HepG2 (cell line): Measurements from ENCODE around the gene NOL4L. TPM values are rescaled to one million over a fixed set of nuclear protein-coding genes. Genes with fewer than 3 reads are reported as not detected.

Experiments
- CENPX ChIP-seq: sonication (generic); formaldehyde crosslinking; IDR thresholded peaks from 2 replicates; pipeline ENCODE4 v1.9.0; 2021; ENCODE audit warnings: mild to moderate bottlenecking, missing genetic modification reagents, moderate library complexity
- GATAD1 ChIP-seq: IDR thresholded peaks from 2 replicates; pipeline ENCODE4 v1.6.1; 2016; ENCODE audit warnings: missing genetic modification reagents, missing compliant biosample characterization
- HNF1A ChIP-seq, 2 experiments: sonication (generic) in 1 of 2; formaldehyde crosslinking in 1 of 2; IDR thresholded peaks; 2 replicates each; pipeline versions ENCODE4 v1.4.0 to v1.6.1; 2016 to 2020; ENCODE audit warnings: borderline replicate concordance in 1 of 2, low read depth in 1 of 2, mild to moderate bottlenecking in 1 of 2, missing genetic modification reagents in 1 of 2
- KLF6 ChIP-seq: IDR thresholded peaks from 2 replicates; pipeline ENCODE4 v1.8.0; 2016; ENCODE audit warnings: missing biosample characterization, missing genetic modification reagents
- NCOA2 ChIP-seq: sonication (generic); formaldehyde crosslinking; IDR thresholded peaks from 2 replicates; pipeline ENCODE4 v1.8.0; 2022; ENCODE audit warnings: inconsistent platforms
- SP4 ChIP-seq: sonication (generic); formaldehyde crosslinking; IDR thresholded peaks from 2 replicates; pipeline ENCODE4 v1.8.1; 2023; ENCODE audit warnings: mild to moderate bottlenecking, missing genetic modification reagents
- ZNF225 ChIP-seq: sonication (generic); formaldehyde crosslinking; IDR thresholded peaks from 2 replicates; pipeline ENCODE4 v1.4.0; 2020; ENCODE audit warnings: mild to moderate bottlenecking, missing genetic modification reagents
- ZNF281 ChIP-seq: sonication (generic); formaldehyde crosslinking; IDR thresholded peaks from 2 replicates; pipeline ENCODE4 v1.4.0; 2020; ENCODE audit warnings: missing genetic modification reagents, borderline replicate concordance
- ZNF607 ChIP-seq: sonication (generic); formaldehyde crosslinking; IDR thresholded peaks from 2 replicates; pipeline ENCODE4 v1.5.1; 2020; ENCODE audit warnings: missing genetic modification reagents, mild to moderate bottlenecking, borderline replicate concordance
- polyA plus RNA-seq, 8 experiments: library from polyadenylated mRNA; depleted of rRNA in 3 of 8; stranded (reverse) in 7 of 8; unstranded in 1 of 8; fragments of >200 nt; fragmentation: Illumina TruSeq in 4 of 8; extraction: Trizol in 4 of 8; gene quantifications; 2 replicates each; pipeline versions ENCODE4 v1.2.1 to v1.2.3, GENCODE V29; 2011 to 2016; ENCODE audit warnings: low read depth in 4 of 8, missing spikeins in 1 of 8, mixed read lengths in 1 of 8; ENCODE audit not compliant: insufficient read depth in 1 of 8
- total RNA-seq, 5 experiments: library from RNA; depleted of rRNA; stranded (reverse); fragments of >200 nt; fragmentation: Illumina TruSeq; extraction: Trizol; gene quantifications; 2 replicates each; pipeline ENCODE4 v1.2.3, GENCODE V29; 2016; ENCODE audit warnings: low read depth in 1 of 5
- TF ChIP-seq, protein P1 (sequence below): sonication (generic); formaldehyde crosslinking; IDR thresholded peaks from 2 replicates; pipeline ENCODE4 v1.4.0; 2020; ENCODE audit warnings: missing genetic modification reagents
- TF ChIP-seq, protein P2 (sequence below): sonication (generic); formaldehyde crosslinking; IDR thresholded peaks from 2 replicates; pipeline ENCODE4 v1.5.0; 2020; ENCODE audit warnings: mild to moderate bottlenecking, low read depth, missing genetic modification reagents, borderline replicate concordance

Gene NOL4L
- total and polyA plus RNA-seq, 2 of the 13 experiments (the other 11 are each of a cell fraction or from before 2014, with no cell fraction given) = 16.6 to 35.4 TPM

- peak; percentile 51; the same call in 1 of the 2 replicates for TF ChIP-seq ZNF281 (CRISPR knock-in tag)
- TF ChIP-seq, protein P1, sequence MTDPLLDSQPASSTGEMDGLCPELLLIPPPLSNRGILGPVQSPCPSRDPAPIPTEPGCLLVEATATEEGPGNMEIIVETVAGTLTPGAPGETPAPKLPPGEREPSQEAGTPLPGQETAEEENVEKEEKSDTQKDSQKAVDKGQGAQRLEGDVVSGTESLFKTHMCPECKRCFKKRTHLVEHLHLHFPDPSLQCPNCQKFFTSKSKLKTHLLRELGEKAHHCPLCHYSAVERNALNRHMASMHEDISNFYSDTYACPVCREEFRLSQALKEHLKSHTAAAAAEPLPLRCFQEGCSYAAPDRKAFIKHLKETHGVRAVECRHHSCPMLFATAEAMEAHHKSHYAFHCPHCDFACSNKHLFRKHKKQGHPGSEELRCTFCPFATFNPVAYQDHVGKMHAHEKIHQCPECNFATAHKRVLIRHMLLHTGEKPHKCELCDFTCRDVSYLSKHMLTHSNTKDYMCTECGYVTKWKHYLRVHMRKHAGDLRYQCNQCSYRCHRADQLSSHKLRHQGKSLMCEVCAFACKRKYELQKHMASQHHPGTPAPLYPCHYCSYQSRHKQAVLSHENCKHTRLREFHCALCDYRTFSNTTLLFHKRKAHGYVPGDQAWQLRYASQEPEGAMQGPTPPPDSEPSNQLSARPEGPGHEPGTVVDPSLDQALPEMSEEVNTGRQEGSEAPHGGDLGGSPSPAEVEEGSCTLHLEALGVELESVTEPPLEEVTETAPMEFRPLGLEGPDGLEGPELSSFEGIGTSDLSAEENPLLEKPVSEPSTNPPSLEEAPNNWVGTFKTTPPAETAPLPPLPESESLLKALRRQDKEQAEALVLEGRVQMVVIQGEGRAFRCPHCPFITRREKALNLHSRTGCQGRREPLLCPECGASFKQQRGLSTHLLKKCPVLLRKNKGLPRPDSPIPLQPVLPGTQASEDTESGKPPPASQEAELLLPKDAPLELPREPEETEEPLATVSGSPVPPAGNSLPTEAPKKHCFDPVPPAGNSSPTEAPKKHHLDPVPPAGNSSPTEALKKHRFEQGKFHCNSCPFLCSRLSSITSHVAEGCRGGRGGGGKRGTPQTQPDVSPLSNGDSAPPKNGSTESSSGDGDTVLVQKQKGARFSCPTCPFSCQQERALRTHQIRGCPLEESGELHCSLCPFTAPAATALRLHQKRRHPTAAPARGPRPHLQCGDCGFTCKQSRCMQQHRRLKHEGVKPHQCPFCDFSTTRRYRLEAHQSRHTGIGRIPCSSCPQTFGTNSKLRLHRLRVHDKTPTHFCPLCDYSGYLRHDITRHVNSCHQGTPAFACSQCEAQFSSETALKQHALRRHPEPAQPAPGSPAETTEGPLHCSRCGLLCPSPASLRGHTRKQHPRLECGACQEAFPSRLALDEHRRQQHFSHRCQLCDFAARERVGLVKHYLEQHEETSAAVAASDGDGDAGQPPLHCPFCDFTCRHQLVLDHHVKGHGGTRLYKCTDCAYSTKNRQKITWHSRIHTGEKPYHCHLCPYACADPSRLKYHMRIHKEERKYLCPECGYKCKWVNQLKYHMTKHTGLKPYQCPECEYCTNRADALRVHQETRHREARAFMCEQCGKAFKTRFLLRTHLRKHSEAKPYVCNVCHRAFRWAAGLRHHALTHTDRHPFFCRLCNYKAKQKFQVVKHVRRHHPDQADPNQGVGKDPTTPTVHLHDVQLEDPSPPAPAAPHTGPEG (CRISPR knock-in tag) = no peak
- no peak for TF ChIP-seq HNF1A (IDR thresholded peaks at IDR 0.05; ENCODE audit: low read depth)
- no peak for TF ChIP-seq HNF1A (CRISPR knock-in tag; IDR thresholded peaks at IDR 0.05; ENCODE audit: borderline replicate concordance)
- no peak for TF ChIP-seq SP4
- TF ChIP-seq CENPX (CRISPR knock-in tag) = no peak
- no peak for TF ChIP-seq ZNF607 (CRISPR knock-in tag)
- no peak for TF ChIP-seq ZNF225
- no peak for TF ChIP-seq KLF6
- peak; percentile 27; the same call in 1 of the 2 replicates for TF ChIP-seq NCOA2 (CRISPR knock-in tag)
- TF ChIP-seq GATAD1 (CRISPR knock-in tag) = no peak
- TF ChIP-seq, protein P2, sequence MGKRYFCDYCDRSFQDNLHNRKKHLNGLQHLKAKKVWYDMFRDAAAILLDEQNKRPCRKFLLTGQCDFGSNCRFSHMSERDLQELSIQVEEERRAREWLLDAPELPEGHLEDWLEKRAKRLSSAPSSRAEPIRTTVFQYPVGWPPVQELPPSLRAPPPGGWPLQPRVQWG = no peak
Observed at GRCh38 chr20:32437391-32438074, 147.6 kb downstream of the NOL4L start (continued).
